Panc1 (cell line): ENCODE data around the gene TANC1. TPM values are rescaled to one million over a fixed set of nuclear protein-coding genes. Genes with fewer than 3 reads are reported as not detected.

Experiments
- ATAC-seq: fragments of 200-7000 bp; cut with Tn5 transposase; 2 replicates; pipeline ENCODE4 v1.9.1; 2020; ENCODE audit warnings: mild to moderate bottlenecking, moderate library complexity
- BruUV-seq: library from RNA; stranded (reverse); fragments of 400-500 nt; replicated peaks from 2 replicates; lab custom pipeline; 2021; lab: Mats Ljungman, UMichigan
- CTCF ChIA-PET: fragments of 300-600 bp; sonication (Branson Sonifier 250); formaldehyde crosslinking; loops from one replicate; lab custom pipeline; 2022; ENCODE audit warnings: antibody characterized with exemption; lab: Charles Lee
- POLR2A ChIA-PET: fragments of 300-600 bp; sonication (Branson Sonifier 250); formaldehyde crosslinking; loops from one replicate; lab custom pipeline; 2022; ENCODE audit warnings: antibody characterized with exemption; lab: Charles Lee
- DNase-seq: peaks from one replicate; pipeline ENCODE4 v3.0.0-alpha.2; 2010; ENCODE audit warnings: low read depth, low spot score
- H3K27ac ChIP-seq: 2 replicates; pipeline ENCODE4 v1.5.1; 2011; ENCODE audit warnings: mild to moderate bottlenecking, low read length, inconsistent platforms
- H3K27me3 ChIP-seq: fragments of 200-500 bp; sonication (Bioruptor generic); 2 replicates; pipeline ENCODE4 v1.6.0; 2014; ENCODE audit warnings: low read length, inconsistent platforms; ENCODE audit not compliant: control insufficient read depth, insufficient read depth
- H3K36me3 ChIP-seq: fragments of 200-500 bp; sonication (Bioruptor generic); 2 replicates; pipeline ENCODE4 v1.5.1; 2014; ENCODE audit warnings: inconsistent platforms, mild to moderate bottlenecking, low read length, moderate library complexity; ENCODE audit not compliant: control insufficient read depth, insufficient read depth
- H3K4me1 ChIP-seq: 2 replicates; pipeline ENCODE4 v1.5.1; 2011; ENCODE audit warnings: inconsistent platforms, mild to moderate bottlenecking, low read length, moderate library complexity; ENCODE audit not compliant: control insufficient read depth, insufficient read depth
- H3K4me3 ChIP-seq, 2 experiments: 2 replicates each; pipeline ENCODE4 v1.5.1; 2011 to 2012; ENCODE audit warnings: low read depth in 2 of 2, low read length in 2 of 2, mild to moderate bottlenecking in 2 of 2, inconsistent platforms in 1 of 2, moderate library complexity in 1 of 2
- H3K9me3 ChIP-seq: fragments of 200-500 bp; sonication (Bioruptor generic); 2 replicates; pipeline ENCODE4 v1.5.1; 2014; ENCODE audit warnings: low read depth, mild to moderate bottlenecking, inconsistent platforms, low read length, moderate library complexity; ENCODE audit not compliant: control insufficient read depth, insufficient read depth
- POLR2AphosphoS5 ChIP-seq: IDR thresholded peaks from 2 replicates; pipeline ENCODE4 v1.6.1; 2012; ENCODE audit warnings: mild to moderate bottlenecking, low read depth, low read length, moderate library complexity
- REST ChIP-seq, 2 experiments: IDR thresholded peaks; 2 replicates each; pipeline ENCODE4 v1.6.1; 2011 to 2012; ENCODE audit warnings: low read depth in 2 of 2, control low read depth in 1 of 2, low read length in 1 of 2, mild to moderate bottlenecking in 1 of 2, moderate library complexity in 1 of 2; ENCODE audit not compliant: insufficient read depth in 1 of 2
- SIN3A ChIP-seq: IDR thresholded peaks from 2 replicates; pipeline ENCODE4 v1.6.1; 2012; ENCODE audit warnings: low read depth, mild to moderate bottlenecking, low read length, moderate library complexity, borderline replicate concordance; ENCODE audit not compliant: insufficient read depth
- TCF7L2 ChIP-seq: IDR thresholded peaks from 2 replicates; pipeline ENCODE4 v1.6.1; 2011; ENCODE audit warnings: mild to moderate bottlenecking, low read depth, low read length, inconsistent platforms
- in situ Hi-C: cut with HindIII; loops from 2 replicates; pipeline ENCODE4 v1.10.0; 2016; ENCODE audit warnings: low sequenced_read_pairs, low pct_unique_long_range_greater_than_20kb
- intact Hi-C: fragments of 100-400 bp; cut with micrococcal nuclease; formaldehyde crosslinking; loops from one replicate; pipeline ENCODE4 v1.10.0; 2022; ENCODE audit not compliant: unreplicated experiment
- total RNA-seq: library from RNA; stranded (reverse); gene quantifications from one replicate; pipeline ENCODE4 v1.2.1, GENCODE V29; 2021; ENCODE audit not compliant: unreplicated experiment
- TF ChIP-seq, protein P1 (sequence below): fragments of 450-650 bp; IDR thresholded peaks from 2 replicates; pipeline ENCODE4 v1.5.1; 2017; ENCODE audit warnings: mild to moderate bottlenecking

Gene TANC1
- total RNA-seq, 1 experiment from 2014 or later: 44.3 TPM

DNA sequence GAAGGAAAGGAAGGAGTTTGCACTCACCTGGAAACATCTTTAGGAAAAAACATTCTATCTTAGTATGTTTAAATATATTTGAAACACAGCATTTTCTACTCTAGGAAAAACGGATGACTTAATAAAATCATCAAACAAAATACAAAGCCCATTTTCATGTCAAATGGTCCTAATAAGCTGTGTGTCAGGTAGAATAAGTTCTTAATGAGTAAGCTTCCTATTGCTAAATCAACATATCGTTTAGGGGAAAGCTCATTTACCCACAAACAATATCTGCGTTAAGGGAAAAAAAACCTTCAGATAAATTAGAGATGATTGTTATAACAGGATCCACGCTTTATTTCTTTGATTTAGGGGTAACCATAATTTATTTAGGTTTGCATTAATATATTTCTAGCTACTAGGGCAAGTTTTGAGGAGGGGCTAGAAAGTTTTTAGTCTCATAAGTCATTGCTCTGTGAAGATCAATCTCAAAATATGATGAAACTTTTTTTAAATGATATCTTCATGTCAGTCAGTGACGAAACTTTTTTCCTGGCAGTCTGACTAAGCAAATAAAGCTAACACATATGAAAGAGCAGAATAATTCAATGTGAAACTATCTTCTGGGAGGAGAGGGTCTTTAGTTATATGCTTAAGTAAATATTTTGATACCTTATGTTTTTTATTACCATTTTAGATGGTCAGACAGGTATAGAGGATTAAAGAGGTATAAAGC lies 170.9 kb downstream of the TANC1 start:
- no peak overlapping the region for H3K27ac ChIP-seq
- no peak for DNase-seq
- no peaks in the 10 kb centered on the region for H3K27me3 ChIP-seq
- no peaks in the 10 kb centered on the region for H3K4me1 ChIP-seq
- no peak for ATAC-seq
- no peaks in the 10 kb centered on the region for H3K36me3 ChIP-seq
- TSS peak; percentile 19 for BruUV-seq
- intact Hi-C loops (no loop called here), in situ Hi-C loops (no loop called here)
- CTCF ChIA-PET: interaction anchor here (0.7 kb wide), 1 partner anchor 57 kb away, joined by 4 read pairs; no protein-coding TSS in a partner anchor
- H3K4me3 ChIP-seq: no peak overlapping the region
- POLR2A ChIA-PET: no interaction called here
- H3K9me3 ChIP-seq: no peaks in the 10 kb centered on the region
- no peak for TF ChIP-seq TCF7L2
- TF ChIP-seq SIN3A: no peak

- ATAC-seq: no peak
- Histone ChIP-seq H3K27me3 (no peaks in the 10 kb centered on the region), H3K9me3 (no peaks in the 10 kb centered on the region), H3K27ac (no peak overlapping the region), H3K4me1 (no peaks in the 10 kb centered on the region), H3K4me3 (no peak overlapping the region), H3K36me3 (no peaks in the 10 kb centered on the region)
- no peak for DNase-seq
- POLR2A ChIA-PET: interaction anchor here (0.6 kb wide), 2 partner anchors 138 to 165 kb away, joined by 4 to 5 read pairs; no protein-coding TSS in a partner anchor
- CTCF ChIA-PET: interaction anchor here (0.7 kb wide), 1 partner anchor 56 kb away, joined by 4 read pairs; no protein-coding TSS in a partner anchor
- TF ChIP-seq TCF7L2: no peak
- TF ChIP-seq, protein P1, sequence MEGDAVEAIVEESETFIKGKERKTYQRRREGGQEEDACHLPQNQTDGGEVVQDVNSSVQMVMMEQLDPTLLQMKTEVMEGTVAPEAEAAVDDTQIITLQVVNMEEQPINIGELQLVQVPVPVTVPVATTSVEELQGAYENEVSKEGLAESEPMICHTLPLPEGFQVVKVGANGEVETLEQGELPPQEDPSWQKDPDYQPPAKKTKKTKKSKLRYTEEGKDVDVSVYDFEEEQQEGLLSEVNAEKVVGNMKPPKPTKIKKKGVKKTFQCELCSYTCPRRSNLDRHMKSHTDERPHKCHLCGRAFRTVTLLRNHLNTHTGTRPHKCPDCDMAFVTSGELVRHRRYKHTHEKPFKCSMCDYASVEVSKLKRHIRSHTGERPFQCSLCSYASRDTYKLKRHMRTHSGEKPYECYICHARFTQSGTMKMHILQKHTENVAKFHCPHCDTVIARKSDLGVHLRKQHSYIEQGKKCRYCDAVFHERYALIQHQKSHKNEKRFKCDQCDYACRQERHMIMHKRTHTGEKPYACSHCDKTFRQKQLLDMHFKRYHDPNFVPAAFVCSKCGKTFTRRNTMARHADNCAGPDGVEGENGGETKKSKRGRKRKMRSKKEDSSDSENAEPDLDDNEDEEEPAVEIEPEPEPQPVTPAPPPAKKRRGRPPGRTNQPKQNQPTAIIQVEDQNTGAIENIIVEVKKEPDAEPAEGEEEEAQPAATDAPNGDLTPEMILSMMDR: no peak
- no peak for TF ChIP-seq SIN3A
- TF ChIP-seq REST (IDR thresholded peaks at IDR 0.05; ENCODE audit: insufficient read depth in 1 of 2, low read depth in 2 of 2, low read length in 1 of 2): no peak
- no peak for TF ChIP-seq POLR2AphosphoS5
- no TSS peak for BruUV-seq
- in situ Hi-C loops (no loop called here), intact Hi-C loops (no loop called here)
Measured at GRCh38 chr2:159140070-159140769, 171.8 kb downstream of the TANC1 start.
